HG03378 (cell line): ENCODE data around the gene UCHL1.
"Not testable (repeated sequence)": the region's sequence is repeated elsewhere in the genome, so short reads cannot be mapped to it uniquely, and the experiment has no call there.

Source experiments
- ATAC-seq: cut with Tn5 transposase; IDR thresholded peaks from one replicate; pipeline ENCODE4 v1.9.1; 2021; ENCODE audit warnings: mild to moderate bottlenecking, moderate library complexity; ENCODE audit not compliant: unreplicated experiment

Gene UCHL1

DNA sequence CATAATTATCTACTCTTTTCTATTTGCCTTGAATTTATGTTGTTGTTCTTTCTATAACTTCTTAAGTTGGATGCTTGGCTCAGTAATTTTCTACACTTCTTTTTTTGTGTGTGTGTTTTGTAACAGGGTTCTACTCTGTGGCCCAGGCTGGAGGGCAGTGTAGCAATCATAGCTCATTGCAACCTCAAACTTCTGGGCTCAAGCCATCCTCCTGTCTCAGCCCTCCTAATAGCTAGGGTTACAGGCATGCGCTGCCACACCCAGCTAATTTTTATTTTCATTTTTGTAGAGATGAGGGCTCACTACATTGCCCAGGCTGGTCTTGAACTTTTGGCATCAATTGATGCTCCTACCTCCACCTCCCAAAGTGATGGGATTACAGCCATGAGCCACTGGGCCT is 20.7 kb upstream of the UCHL1 start:
- ATAC-seq = no peak

DNA sequence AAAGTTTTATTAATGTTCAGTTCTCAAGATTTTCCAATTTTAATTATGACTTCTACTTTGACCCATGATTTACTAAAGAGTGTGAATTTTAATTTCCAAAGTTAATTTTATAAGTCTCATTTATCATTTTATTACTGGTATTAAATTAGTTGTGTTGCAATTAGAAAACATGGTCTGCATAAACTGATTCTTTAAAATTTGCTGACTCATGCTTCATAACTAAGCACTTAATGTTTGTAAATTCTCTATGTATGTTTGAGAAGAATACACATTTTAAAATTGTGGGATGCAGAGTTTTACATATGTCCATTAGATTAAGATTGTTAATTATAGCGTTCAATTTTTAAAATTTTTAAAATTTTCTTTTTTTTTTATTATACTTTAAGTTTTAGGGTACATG is 20.2 kb upstream of the UCHL1 start:
- ATAC-seq = no peak

DNA sequence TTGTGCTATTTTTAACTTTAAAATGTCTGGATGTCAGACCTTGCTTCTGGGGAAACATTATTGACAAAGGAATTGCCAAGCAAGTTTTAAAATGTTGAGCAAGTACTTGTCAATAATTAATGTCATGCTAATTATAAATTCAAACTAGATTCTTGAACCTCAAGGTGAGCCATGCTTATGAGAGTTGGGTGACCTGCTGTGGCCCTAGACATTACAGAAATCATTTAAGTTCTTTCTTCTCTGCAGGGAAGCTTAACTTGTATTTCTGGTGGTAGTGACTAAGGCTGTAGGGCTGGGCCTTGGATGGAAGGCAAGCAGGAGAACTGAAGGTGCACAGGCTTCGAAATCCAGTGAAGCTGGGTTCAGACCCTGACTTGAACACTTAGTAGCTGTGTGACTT is 14.8 kb upstream of the UCHL1 start:
- ATAC-seq = no peak

DNA sequence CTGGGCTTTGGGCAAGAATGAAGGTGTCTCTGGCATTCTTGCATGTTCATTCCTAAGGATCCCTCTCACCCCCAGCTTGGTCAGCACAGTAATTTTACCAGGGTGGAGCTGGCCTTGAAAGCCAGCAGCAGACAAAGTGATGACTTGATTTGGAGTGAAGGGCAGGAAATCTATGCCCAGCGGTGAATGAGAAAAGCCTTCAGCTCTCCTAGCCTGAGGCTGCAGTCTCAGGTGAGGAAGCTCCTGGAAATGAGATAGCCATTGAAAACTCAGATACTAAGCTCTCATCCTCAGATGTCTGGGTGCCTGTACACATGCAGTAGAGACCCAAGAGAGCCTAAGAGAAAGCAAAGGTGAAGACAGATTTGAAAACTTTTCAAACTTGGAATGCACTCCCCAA is 10.7 kb upstream of the UCHL1 start:
- no peak for ATAC-seq

DNA sequence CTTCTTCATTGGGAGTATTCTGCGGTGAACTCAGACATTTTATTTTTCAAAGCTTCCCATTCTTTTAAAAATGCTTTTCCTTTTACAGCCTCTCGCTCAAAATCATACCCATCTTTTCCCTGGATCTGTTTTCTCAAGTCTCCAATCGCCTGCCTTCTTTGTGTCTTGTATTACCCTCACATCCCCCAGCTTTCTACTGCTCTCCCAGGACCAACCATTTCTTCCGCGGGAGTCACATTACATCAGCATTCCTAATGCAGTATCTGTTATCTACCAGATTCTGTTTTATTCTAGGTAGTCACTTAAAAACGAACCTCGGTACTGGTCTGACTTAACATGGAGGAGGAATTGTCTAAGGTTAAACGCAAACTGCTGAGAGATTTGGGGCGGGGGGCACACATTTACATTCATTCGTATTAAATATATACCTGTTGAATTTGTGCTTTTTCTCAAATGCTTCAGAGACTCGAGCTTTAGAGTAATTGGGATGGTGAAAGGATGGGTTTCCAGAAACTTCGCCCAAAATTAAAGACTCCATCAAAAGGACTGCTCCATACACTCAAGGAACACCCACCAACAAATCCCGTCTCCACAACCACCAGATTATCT is 493 bp upstream of the UCHL1 start:
- ATAC-seq = no peak

DNA sequence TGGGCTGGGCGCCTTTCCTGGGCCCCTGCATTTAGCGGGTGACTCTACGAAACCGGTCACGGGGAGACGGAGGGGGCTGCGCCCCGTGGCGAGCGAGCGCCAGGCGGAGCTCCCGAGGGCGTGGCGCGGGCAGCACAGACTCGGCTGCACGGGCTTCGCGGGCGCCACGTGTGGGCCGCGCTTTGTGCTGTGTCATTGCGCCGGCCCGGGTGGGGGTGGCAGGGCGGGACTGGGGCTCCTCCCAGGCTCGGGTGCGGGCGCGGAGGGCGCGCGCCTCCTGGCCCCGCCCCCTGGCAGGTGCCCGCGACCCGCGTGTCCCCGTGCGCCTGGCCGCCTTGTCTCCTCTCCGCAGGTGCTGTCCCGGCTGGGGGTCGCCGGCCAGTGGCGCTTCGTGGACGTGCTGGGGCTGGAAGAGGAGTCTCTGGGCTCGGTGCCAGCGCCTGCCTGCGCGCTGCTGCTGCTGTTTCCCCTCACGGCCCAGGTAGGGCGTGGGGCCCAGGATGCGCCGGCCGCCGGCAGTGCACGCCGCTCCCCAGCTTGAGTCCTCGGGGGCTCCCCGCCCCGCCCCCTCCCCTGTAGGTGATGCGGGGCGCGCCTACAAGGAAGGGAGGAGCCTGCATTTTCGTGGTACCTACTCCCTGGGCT is 651 bp downstream of the UCHL1 start:
- ATAC-seq = peak; percentile 42

DNA sequence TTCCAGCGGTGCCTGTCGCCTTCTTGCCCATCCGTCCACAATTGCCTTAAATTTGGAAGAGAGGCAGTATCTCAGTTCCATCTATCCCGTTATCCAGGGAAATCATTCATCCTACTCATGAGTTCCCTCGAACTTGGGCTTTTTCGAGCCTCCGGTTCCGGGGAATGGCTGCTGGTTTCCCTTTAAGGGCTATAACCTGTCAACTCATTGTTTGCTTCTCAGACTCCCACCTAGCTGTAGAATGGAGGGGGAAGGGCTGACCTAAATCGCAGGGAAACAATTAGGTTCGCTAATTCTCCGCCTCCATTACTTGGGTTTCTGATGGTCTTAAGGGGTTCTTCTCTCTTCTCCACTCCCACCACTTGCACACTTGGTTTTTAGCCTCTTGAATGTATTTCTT is 1.2 kb downstream of the UCHL1 start:
- no peak for ATAC-seq

DNA sequence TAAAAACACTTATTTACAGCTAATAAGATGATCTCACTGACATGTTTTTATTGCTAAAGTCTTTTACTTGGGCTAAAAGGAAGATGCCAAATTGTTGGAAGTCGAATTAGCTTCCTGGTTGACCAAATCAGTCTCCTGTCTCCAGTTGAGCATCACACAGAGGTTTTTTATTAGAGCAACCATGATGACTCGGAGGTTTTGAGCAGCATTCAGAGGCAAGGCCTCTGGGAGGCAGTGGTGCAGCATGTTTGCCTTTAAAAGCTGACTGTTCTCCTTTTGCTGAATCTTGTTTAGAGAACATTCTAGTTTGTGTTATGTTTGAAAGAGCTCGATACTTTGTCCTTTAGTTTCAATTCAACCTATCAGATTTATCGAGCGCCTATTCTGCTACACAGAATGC is 2.1 kb downstream of the UCHL1 start:
- no peak for ATAC-seq

DNA sequence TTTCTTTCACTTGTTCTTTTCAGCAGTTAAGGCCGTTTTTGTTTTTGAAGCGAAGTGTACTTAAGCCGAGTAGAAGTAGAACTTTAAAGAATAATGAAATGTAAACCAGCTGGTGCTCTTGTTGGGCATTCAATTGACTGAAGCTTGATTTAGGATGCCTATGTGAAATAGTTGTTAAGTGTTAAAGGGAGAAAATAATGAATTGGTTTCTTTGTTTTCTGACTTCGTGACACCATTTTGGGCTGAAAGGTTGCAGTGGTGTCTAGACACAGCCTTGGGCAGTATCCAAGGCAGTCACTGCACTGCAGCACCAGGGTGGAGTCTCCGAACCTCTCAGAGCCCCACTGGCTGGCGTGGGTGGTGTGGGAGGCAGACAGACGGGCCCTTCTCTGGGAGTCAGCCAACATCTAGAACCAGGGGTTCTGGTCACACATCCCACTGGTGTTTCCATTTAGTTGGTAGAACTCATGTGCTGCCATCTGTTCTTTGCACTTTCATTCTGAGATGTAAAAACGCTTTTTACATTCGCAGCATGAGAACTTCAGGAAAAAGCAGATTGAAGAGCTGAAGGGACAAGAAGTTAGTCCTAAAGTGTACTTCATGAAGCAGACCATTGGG is 3.5 kb downstream of the UCHL1 start:
- ATAC-seq = no peak

DNA sequence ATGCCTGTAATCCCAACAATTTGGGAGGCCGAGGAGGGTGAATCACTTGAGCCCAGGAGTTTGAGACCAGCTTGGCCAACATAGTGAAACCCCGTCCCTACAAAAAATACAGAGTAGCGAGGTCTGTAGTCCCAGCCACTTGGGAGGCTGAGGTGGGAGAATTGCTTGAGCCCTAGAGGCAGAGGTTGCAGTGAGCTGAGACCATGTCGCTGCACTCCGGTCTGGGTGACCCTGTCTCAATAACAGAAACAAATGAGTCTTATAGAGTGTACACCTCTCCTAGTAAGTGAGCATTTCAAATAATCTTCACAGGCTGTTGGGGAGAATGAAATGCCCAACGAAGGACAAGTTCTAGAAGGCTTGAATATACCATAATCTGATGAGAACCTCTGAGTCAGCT is 5.5 kb downstream of the UCHL1 start:
- no peak for ATAC-seq

DNA sequence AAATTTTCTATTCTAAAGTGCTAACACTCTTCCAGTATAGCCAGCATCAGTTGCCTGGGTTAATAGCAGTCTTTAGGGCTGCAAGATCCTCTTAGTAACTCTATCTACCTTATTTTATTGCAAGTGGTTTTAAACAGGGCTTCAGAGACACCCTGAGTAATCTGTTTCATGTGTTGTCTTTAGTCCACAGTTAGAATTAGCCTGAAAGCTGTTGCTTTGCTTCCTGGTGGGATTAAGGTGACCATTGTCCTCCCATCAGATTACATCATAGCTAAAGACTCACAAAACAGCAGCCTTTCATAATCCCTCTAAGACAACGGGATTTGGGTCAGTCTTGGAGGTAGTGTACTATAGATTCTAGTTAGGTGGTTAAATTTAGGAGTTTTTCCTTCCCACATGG is 7.5 kb downstream of the UCHL1 start:
- no peak for ATAC-seq

DNA sequence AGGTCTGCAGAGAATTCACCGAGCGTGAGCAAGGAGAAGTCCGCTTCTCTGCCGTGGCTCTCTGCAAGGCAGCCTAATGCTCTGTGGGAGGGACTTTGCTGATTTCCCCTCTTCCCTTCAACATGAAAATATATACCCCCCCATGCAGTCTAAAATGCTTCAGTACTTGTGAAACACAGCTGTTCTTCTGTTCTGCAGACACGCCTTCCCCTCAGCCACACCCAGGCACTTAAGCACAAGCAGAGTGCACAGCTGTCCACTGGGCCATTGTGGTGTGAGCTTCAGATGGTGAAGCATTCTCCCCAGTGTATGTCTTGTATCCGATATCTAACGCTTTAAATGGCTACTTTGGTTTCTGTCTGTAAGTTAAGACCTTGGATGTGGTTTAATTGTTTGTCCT is 11.3 kb downstream of the UCHL1 start:
- no peak for ATAC-seq

DNA sequence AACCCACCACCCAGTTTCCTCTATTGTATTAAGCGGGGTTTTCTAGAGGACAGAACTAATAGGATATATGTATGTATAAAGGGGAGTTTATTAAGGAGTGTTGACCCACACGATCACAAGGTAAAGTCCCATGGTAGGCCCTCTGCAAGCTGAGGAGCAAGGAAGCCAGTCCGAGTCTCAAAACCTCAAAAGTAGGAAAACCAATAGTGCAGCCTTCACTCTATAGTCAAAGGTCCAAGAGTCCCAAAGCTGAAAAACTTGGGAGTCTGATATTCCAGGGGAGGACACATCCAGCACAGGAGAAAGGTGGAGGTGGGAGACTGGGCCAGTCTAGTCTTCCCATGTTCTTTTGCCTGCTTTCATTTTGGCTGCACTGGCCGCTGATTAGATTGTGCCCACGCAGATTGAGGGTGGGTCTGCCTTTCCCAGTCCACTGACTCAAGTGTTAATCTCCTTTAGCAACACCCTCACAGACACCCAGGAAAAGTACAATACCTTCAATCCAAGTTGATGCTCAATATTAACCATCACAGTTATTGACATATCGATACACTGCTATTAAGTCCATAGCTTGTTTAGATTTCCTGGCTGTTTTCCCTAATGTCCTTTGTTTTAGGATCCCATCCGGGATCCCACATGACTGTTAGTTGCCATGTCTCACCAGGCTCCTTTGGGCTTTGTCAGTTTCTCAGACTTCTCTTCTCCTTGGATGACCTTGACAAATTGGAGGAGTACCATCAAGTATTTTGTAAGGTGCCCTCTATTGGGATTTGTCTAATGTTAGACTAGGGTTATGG is 12.2 kb downstream of the UCHL1 start:
- ATAC-seq = no peak

DNA sequence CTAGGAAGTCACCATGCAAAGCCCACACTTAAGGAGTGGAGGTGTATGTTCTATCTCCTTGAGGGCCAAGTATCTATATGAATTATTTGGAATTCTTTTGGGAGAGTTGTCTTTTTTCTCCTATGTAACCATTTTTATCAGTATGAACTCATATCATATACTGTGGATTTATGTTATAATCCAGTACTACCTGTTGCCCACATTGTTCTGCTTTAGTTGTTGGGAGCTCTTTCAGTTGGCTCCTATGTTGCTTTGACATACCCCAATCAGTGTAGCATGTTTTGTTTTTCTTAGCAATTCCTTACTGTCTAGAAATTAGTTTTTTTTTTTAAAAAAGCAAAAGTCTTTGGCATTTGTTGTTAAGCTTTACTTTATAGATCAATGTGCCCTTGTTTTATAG is 13.0 kb downstream of the UCHL1 start:
- no peak for ATAC-seq

DNA sequence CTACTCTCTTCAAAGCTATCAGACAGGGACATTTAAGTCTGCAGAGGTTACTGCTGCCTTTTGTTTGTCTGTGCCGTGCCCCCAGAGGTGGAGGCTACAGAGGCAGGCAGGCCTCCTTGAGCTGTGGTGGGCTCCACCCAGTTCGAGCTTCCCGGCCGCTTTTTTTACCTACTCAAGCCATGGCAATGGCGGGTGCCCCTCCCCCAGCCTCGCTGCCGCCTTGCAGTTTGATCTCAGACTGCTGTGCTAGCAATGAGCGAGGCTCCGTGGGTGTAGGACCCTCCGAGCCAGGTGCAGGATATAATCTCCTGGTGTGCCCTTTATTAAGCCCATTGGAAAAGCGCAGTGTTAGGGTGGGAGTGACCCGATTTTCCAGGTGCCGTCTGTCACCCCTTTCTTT is 19.2 kb downstream of the UCHL1 start:
- ATAC-seq = not testable (repeated sequence)

DNA sequence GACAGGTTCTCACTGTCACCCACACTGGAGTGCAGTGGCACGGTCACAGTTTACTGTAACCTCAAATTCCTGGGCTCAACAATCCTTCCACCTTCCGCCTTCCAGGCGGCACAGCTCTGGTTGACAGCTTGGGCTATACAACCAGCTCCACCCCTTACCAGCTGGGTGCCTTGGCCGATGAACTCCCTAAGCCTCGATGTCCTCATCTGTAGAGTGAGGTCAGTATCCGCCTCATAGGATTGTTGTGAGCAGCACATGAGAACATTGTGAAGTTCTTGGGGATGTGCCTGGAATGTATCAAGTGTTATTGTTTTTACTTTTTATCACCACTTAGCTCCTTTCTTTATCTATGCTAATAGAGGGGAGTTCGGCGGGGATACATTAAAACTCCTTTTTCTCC is 23.3 kb downstream of the UCHL1 start:
- ATAC-seq = no peak

DNA sequence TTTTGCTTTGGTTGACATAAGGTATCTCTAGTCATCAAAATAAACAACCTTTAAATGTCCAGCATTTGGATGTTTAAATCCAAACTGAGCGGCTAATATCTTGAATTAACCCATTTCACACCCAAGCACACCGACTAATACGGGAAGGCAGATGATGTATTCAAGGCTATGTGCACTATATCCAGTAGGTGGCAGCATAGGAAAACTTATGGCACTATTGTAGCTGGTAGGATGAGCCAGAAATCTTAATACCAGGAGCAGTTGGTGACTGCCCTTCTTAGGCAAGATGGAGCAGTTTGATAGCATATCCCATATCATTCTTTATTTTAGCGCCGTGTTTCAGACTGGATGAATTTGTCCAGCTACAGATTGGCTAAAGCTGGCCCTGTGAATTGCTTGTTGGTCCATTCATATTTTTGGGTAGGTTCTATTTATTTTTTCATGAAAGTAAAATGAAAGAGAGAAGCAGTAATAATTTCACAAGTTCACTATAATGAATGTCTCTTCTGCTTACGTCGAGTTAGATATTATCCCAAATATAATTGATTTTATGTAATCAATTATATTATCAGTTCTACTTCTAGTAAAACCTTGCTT is 24.4 kb downstream of the UCHL1 start:
- peak; percentile 96 for ATAC-seq

DNA sequence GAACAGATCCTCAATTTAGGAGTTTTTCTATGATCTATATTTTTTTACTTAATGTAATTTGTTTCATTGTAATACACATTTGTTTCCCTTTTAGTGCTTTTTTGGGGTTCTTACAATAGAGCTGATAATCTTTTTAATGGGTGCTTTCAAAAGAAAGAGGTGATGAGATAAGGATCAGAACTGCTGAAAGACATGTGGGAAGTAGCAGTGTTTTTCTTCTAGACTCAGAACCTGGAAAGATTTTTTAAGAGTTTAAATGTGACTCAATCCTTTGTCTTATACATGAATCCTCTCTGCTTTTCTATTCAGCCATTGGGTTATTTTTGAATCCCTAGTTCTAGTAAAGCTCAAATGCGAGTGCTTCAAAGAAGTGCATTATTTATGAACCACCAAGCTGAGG is 25.6 kb downstream of the UCHL1 start:
- ATAC-seq = no peak

DNA sequence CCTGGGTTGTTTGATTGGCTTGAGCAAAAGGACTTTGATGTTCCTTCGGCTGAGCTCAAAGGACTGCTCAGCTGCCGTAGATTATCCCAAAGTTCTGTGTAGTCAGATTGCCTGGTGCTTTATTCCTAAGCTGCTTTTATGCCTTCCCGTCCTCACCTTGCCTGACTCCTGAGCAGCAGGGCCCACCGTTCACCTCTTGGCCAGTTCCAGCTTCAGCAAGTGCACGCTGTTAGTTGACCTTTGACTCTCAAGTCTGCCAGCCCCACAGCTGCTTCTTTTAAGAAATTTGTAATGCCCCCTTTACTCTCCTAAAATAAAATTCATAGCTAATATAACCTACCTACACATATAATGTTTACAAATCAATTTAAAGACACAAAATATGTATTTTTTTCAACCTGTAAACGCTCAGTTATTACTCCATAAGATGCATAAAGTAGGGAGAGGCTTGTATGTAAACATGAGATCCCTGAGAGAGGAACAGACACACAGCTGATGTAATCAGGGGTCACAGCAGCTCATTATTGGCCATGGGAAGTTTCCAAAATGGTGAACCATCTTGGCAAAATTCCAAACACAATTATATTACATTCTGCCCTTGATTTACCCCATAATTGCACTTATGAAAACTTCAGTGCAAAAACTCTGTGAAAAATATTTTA is 28.6 kb downstream of the UCHL1 start:
- no peak for ATAC-seq

DNA sequence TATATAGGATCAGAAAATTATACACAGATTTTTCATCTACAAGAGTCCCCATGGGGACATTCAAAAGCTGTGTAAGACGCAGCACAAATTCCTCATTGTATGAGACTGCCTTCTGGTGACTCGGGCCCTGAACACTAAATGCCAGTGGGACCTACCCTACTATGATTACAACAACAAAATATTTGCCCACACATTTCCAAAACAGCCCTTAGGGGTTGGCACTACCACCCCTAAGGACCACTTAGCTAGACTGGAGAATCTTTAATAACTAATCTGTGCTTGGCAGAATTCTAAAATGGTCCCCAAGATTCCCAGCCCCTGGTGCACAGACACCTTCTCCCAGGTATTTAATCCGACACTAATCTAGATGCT is 29.1 kb downstream of the UCHL1 start:
- no peak for ATAC-seq

DNA sequence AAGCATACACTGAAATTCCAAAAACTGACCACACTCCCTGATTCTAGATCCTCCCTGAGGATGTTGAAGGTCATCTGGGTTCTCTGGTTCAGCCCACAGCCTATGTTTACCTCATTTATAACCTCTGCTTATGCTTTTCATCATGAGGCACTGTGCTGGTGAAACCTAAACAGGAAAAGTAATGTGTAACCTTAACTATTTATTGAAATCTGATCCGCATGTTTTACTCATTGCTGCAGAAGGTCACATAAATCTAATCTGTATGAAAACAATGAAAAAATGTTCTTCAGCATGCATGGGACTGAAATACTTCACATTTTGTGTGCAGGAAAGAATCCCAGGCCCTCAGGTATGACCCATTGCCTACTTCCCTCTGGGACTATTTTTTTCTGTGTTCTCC is 30.3 kb downstream of the UCHL1 start:
- no peak for ATAC-seq
